ENCODE data around the gene HS1BP3.

The HS1BP3 gene

DNA sequence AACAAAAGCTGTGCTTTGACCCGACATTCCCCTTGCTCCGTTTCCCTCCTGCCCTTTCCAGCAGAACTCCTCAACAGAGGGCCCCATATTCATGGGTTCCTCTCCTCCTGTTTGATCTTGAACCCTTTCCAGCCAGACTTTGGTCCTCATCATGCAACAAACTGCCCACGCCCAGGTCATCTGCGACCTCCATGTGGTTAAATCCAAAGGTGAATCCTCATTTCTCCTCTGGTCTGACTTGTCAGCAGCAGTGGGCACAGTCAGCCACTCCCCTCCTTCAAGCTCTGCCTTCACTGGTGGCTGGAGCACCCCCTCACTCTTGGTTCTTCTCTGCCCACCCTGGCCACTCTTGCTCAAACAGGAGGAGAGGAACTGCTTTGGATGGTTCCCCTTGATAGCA lies 2.7 kb downstream of the HS1BP3 start:
- TF ChIP-seq, protein P1, sequence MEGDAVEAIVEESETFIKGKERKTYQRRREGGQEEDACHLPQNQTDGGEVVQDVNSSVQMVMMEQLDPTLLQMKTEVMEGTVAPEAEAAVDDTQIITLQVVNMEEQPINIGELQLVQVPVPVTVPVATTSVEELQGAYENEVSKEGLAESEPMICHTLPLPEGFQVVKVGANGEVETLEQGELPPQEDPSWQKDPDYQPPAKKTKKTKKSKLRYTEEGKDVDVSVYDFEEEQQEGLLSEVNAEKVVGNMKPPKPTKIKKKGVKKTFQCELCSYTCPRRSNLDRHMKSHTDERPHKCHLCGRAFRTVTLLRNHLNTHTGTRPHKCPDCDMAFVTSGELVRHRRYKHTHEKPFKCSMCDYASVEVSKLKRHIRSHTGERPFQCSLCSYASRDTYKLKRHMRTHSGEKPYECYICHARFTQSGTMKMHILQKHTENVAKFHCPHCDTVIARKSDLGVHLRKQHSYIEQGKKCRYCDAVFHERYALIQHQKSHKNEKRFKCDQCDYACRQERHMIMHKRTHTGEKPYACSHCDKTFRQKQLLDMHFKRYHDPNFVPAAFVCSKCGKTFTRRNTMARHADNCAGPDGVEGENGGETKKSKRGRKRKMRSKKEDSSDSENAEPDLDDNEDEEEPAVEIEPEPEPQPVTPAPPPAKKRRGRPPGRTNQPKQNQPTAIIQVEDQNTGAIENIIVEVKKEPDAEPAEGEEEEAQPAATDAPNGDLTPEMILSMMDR (IDR thresholded peaks at IDR 0.05; ENCODE audit: poor library complexity, severe bottlenecking), result no peak
- Histone ChIP-seq H3K9me3 (ENCODE audit: severe bottlenecking) (no peaks in the 10 kb centered on the region), H3K36me3 (ENCODE audit: low read depth) (no peaks in the 10 kb centered on the region), H3K27ac (ENCODE audit: poor library complexity, severe bottlenecking) (no peak overlapping the region), H3K4me1 (ENCODE audit: insufficient read depth, poor library complexity, severe bottlenecking) (peaks cover 8% of the 10 kb centered on the region), H3K27me3 (ENCODE audit: insufficient read depth, poor library complexity, severe bottlenecking) (no peaks in the 10 kb centered on the region), H3K4me3 (ENCODE audit: severe bottlenecking) (no peak overlapping the region)
- DNase-seq (ENCODE audit: low spot score), result no peak
- no peak for ATAC-seq (ENCODE audit: low read depth)

DNA sequence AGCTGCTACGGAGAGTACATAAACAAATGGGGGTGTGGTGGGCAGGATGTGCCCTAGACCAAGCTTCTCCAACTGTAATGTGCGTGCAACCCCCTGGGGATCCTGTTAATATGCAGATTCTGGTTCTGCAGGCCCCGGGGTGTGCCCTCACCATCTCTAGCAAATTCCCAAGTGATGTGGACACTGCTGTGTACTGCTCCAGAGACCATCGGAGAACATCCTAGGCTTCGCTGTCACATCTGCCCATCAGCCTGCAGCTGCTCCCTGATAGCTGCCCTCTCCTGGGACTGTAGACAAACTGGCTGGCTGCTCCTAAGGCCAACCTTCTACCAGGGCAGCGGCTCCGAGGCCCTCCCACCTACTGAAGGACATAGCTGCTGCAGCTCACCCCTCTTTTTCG lies 3.2 kb downstream of the HS1BP3 start:
- Histone ChIP-seq H3K9me3 (ENCODE audit: severe bottlenecking) (no peaks in the 10 kb centered on the region), H3K4me3 (ENCODE audit: severe bottlenecking) (no peak overlapping the region), H3K4me1 (ENCODE audit: insufficient read depth, poor library complexity, severe bottlenecking) (peaks cover 11% of the 10 kb centered on the region), H3K27ac (ENCODE audit: poor library complexity, severe bottlenecking) (no peak overlapping the region), H3K36me3 (ENCODE audit: low read depth) (no peaks in the 10 kb centered on the region), H3K27me3 (ENCODE audit: insufficient read depth, poor library complexity, severe bottlenecking) (no peaks in the 10 kb centered on the region)
- ATAC-seq (ENCODE audit: low read depth) (no peak), DNase-seq (ENCODE audit: low spot score) (no peak)
- TF ChIP-seq, protein P1 (IDR thresholded peaks at IDR 0.05; ENCODE audit: poor library complexity, severe bottlenecking), result no peak

- Histone ChIP-seq H3K4me1 (ENCODE audit: insufficient read depth, poor library complexity, severe bottlenecking) (peaks cover 14% of the 10 kb centered on the region), H3K27ac (ENCODE audit: poor library complexity, severe bottlenecking) (no peak overlapping the region), H3K9me3 (ENCODE audit: severe bottlenecking) (no peaks in the 10 kb centered on the region), H3K4me3 (ENCODE audit: severe bottlenecking) (no peak overlapping the region), H3K27me3 (ENCODE audit: insufficient read depth, poor library complexity, severe bottlenecking) (no peaks in the 10 kb centered on the region), H3K36me3 (ENCODE audit: low read depth) (no peaks in the 10 kb centered on the region)
- no peak for ATAC-seq (ENCODE audit: low read depth)
- no peak for DNase-seq (ENCODE audit: low spot score)
- TF ChIP-seq, protein P1 (IDR thresholded peaks at IDR 0.05; ENCODE audit: poor library complexity, severe bottlenecking), result no peak
These were observed 3.7 kb downstream of the HS1BP3 start for GRCh38 chr2:20647211-20647610.

DNA sequence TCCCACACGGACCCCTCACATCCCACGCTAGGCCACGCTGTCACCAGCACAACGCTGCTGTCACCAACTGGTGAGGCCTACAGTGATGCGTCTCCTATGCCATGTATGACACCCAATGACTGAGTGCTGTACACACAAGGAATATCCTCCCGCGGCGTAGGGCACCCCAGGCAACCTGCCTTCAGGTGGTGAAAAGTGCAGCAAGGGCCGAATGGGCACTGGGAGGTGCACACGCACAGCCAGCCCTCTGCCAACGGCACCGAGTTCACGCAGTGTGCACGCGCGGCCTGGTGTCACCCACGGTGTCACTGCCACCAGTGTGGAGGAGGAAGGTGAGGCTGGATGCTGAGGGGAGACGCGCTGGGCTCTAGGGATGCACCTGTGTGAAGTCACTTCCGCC lies 4.5 kb downstream of the HS1BP3 start:
- ATAC-seq (ENCODE audit: low read depth), result no peak
- no peaks in the 10 kb centered on the region for H3K36me3 ChIP-seq (ENCODE audit: low read depth)

GRCh38 chr2:20645761-20646160 lies 5.1 kb downstream of the HS1BP3 start:
- TF ChIP-seq, protein P1 (IDR thresholded peaks at IDR 0.05; ENCODE audit: poor library complexity, severe bottlenecking), result no peak
- Histone ChIP-seq H3K9me3 (ENCODE audit: severe bottlenecking) (no peaks in the 10 kb centered on the region), H3K4me1 (ENCODE audit: insufficient read depth, poor library complexity, severe bottlenecking) (peaks cover 18% of the 10 kb centered on the region), H3K36me3 (ENCODE audit: low read depth) (no peaks in the 10 kb centered on the region), H3K27ac (ENCODE audit: poor library complexity, severe bottlenecking) (no peak overlapping the region), H3K27me3 (ENCODE audit: insufficient read depth, poor library complexity, severe bottlenecking) (no peaks in the 10 kb centered on the region), H3K4me3 (ENCODE audit: severe bottlenecking) (no peak overlapping the region)
- ATAC-seq (ENCODE audit: low read depth), result no peak
- DNase-seq (ENCODE audit: low spot score), result no peak

More for the DNA sequence above, 4.5 kb downstream of the HS1BP3 start:
- Histone ChIP-seq H3K4me1 (ENCODE audit: insufficient read depth, poor library complexity, severe bottlenecking) (peaks cover 20% of the 10 kb centered on the region), H3K4me3 (ENCODE audit: severe bottlenecking) (no peak overlapping the region), H3K9me3 (ENCODE audit: severe bottlenecking) (no peaks in the 10 kb centered on the region), H3K27me3 (ENCODE audit: insufficient read depth, poor library complexity, severe bottlenecking) (no peaks in the 10 kb centered on the region), H3K27ac (ENCODE audit: poor library complexity, severe bottlenecking) (no peak overlapping the region)
- TF ChIP-seq, protein P1 (IDR thresholded peaks at IDR 0.05; ENCODE audit: poor library complexity, severe bottlenecking), result no peak
- no peak for DNase-seq (ENCODE audit: low spot score)
